ENCODE measurements around the gene C1orf21. TPM values are rescaled to one million over a fixed set of nuclear protein-coding genes. Genes with fewer than 3 reads are reported as not detected.

Gene C1orf21
- total and polyA plus RNA-seq, 12 donors, result 20.6 to 76.7 (median 67.5) TPM

GRCh38 chr1:184576822-184577221, 190.0 kb downstream of the C1orf21 start:
- peaks cover 0 to 10% (median 7%) of the 10 kb centered on the region in 11 donors for H3K9me3 ChIP-seq
- peaks cover 0 to 6% (median 0%) of the 10 kb centered on the region in 9 donors for H3K36me3 ChIP-seq
- TF ChIP-seq CTCF (IDR thresholded peaks at IDR 0.05), result no peak
- H3K4me3 ChIP-seq, result no peak overlapping the region
- peak in 4 of 8 donors; percentile 11 to 35 (median 28) for ATAC-seq
- peak overlapping the region in 4 of 10 donors; percentile 1 to 45 (median 18) for H3K27ac ChIP-seq
- peaks cover 0 to 26% (median 4%) of the 10 kb centered on the region in 9 donors for H3K4me1 ChIP-seq
- WGBS, 2 donors, result 81 to 88% methylated on average over 6 of the region's 6 CpGs
- H3K27me3 ChIP-seq, result no peaks in the 10 kb centered on the region
- intact Hi-C loops (cut with DNase I), result no loop called here
- no peak for DNase-seq

- WGBS, 2 donors, result 78 to 79% methylated on average over 6 of the region's 6 CpGs
- Histone ChIP-seq H3K27me3 (no peaks in the 10 kb centered on the region), H3K36me3 (peaks cover 0 to 6% (median 0%) of the 10 kb centered on the region in 9 donors), H3K4me1 (peaks cover 0 to 26% (median 3%) of the 10 kb centered on the region in 9 donors), H3K27ac (peak overlapping the region in 6 of 10 donors; percentile 1 to 45 (median 31)), H3K9me3 (peaks cover 0 to 10% (median 7%) of the 10 kb centered on the region in 11 donors), H3K4me3 (no peak overlapping the region)
- intact Hi-C loops (cut with DNase I), result no loop called here
- DNase-seq (no peak), ATAC-seq (peak in 4 of 8 donors; percentile 28 to 65 (median 48))
- no peak for TF ChIP-seq CTCF (IDR thresholded peaks at IDR 0.05)
These were observed 190.5 kb downstream of the C1orf21 start for GRCh38 chr1:184577319-184577718.

- H3K27me3 ChIP-seq, result no peaks in the 10 kb centered on the region
- WGBS, 2 donors, result 81 to 87% methylated on average over 2 of the region's 2 CpGs
- TF ChIP-seq CTCF (IDR thresholded peaks at IDR 0.05), result no peak
- H3K4me1 ChIP-seq, result peaks cover 0 to 13% (median 0%) of the 10 kb centered on the region in 9 donors
- no peak for ATAC-seq
- peaks cover 0 to 10% (median 7%) of the 10 kb centered on the region in 11 donors for H3K9me3 ChIP-seq
- intact Hi-C loops (cut with DNase I), result loop anchor here in 1 of 10 donors (5.0 kb wide), 1 partner anchor 35 kb away; no protein-coding TSS in a partner anchor
- H3K4me3 ChIP-seq, result no peak overlapping the region
- no peaks in the 10 kb centered on the region for H3K36me3 ChIP-seq
- H3K27ac ChIP-seq, result no peak overlapping the region
- DNase-seq, result no peak
These were observed 195.6 kb downstream of the C1orf21 start for GRCh38 chr1:184582411-184582810.

GRCh38 chr1:184583849-184584248, 197.0 kb downstream of the C1orf21 start:
- Histone ChIP-seq H3K9me3 (peaks cover 0 to 10% (median 7%) of the 10 kb centered on the region in 11 donors), H3K4me3 (no peak overlapping the region), H3K36me3 (no peaks in the 10 kb centered on the region), H3K27me3 (no peaks in the 10 kb centered on the region), H3K4me1 (peaks cover 0 to 8% (median 2%) of the 10 kb centered on the region in 9 donors), H3K27ac (no peak overlapping the region)
- peak in 1 of 8 donors; percentile 54 for ATAC-seq
- WGBS, 2 donors, result 51 to 53% methylated on average over 5 of the region's 5 CpGs
- TF ChIP-seq CTCF (IDR thresholded peaks at IDR 0.05), result no peak
- intact Hi-C loops (cut with DNase I), result loop anchor here in 1 of 10 donors (5.0 kb wide), 1 partner anchor 33 kb away; no protein-coding TSS in a partner anchor
- DNase-seq, result no peak

All from heart right ventricle (tissue), 16 donors.